Vagina (tissue), 2 donors: Measurements from ENCODE around the gene CCR9.

ENCODE experiments used
- POLR2A ChIP-seq, 2 donors: fragments of 450-650 bp; IDR thresholded peaks; one replicate each; pipeline ENCODE4 v1.6.1; 2017; ENCODE audit warnings: antibody characterized with exemption in 2 of 2, mild to moderate bottlenecking in 2 of 2, moderate library complexity in 2 of 2
- TF ChIP-seq, protein P1 (sequence below), 3 experiments: fragments of 450-650 bp in 2 of 3; fragments of 200-600 bp in 1 of 3; sonication (generic) in 1 of 3; IDR thresholded peaks; one replicate each; pipeline ENCODE4 v1.5.1; 2017 to 2019; ENCODE audit warnings: antibody characterized with exemption in 3 of 3, mild to moderate bottlenecking in 2 of 3, moderate library complexity in 2 of 3

DNA sequence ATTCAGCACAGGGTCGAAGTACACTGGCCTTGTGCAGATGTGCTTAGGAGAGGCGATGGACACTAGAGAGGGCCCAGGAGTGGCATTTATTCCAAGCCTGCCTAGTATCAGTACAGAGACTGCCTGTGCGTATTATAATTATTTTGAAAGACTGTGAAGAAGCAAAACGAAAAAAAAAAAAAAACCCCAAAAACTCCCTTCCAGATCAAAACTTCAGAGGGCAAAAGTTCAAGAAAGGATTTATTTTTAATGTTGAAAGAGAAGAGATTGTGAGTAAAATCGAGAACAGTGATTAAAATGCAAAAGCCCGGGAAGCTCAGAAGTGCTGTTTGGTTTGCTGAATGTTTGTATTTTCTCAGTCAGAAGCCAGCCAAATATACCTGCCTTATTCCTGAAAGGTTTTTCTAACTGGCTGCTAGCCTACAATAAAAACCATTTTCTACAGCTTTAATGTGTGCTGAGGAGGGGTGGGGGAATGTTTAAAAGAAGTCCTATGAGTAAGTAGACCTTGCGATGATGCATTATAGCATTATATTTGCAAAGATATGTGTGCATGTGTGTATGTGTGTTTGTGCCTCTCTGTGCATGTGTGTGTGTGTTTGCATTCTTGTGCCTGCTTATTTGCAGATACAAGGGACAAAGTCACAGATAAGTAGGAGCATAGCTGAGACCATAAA is 25.2 kb upstream of the CCR9 start:
- TF ChIP-seq POLR2A (IDR thresholded peaks at IDR 0.05) = no peak
- TF ChIP-seq, protein P1, sequence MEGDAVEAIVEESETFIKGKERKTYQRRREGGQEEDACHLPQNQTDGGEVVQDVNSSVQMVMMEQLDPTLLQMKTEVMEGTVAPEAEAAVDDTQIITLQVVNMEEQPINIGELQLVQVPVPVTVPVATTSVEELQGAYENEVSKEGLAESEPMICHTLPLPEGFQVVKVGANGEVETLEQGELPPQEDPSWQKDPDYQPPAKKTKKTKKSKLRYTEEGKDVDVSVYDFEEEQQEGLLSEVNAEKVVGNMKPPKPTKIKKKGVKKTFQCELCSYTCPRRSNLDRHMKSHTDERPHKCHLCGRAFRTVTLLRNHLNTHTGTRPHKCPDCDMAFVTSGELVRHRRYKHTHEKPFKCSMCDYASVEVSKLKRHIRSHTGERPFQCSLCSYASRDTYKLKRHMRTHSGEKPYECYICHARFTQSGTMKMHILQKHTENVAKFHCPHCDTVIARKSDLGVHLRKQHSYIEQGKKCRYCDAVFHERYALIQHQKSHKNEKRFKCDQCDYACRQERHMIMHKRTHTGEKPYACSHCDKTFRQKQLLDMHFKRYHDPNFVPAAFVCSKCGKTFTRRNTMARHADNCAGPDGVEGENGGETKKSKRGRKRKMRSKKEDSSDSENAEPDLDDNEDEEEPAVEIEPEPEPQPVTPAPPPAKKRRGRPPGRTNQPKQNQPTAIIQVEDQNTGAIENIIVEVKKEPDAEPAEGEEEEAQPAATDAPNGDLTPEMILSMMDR (IDR thresholded peaks at IDR 0.05) = no peak
